HS-27A (cell line): ENCODE data around the gene MPZL1.

Experiments
- DNase-seq: peaks from one replicate; pipeline ENCODE4 v3.0.0-alpha.2; 2012; ENCODE audit warnings: low read depth, missing footprints

MPZL1 gene

DNA sequence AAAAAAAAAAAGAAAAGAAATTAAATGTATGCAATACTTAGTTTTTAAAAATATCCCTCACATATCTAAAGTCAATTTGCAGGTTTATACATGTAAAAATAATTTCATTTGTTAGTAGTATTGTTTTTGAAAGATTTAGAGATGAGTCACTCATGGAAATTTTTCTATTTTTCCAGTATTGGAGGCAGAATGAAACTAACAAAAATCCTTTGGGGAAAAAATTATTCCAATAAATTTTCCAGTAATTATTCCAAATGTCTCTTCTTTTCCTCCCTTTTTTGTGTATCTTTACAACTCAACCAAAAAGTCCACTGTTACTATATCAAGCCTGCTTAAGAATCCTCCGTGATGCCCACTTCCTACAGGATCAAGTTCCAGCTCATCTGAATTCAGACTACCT is 29.9 kb downstream of the MPZL1 start:
- DNase-seq, result no peak

DNA sequence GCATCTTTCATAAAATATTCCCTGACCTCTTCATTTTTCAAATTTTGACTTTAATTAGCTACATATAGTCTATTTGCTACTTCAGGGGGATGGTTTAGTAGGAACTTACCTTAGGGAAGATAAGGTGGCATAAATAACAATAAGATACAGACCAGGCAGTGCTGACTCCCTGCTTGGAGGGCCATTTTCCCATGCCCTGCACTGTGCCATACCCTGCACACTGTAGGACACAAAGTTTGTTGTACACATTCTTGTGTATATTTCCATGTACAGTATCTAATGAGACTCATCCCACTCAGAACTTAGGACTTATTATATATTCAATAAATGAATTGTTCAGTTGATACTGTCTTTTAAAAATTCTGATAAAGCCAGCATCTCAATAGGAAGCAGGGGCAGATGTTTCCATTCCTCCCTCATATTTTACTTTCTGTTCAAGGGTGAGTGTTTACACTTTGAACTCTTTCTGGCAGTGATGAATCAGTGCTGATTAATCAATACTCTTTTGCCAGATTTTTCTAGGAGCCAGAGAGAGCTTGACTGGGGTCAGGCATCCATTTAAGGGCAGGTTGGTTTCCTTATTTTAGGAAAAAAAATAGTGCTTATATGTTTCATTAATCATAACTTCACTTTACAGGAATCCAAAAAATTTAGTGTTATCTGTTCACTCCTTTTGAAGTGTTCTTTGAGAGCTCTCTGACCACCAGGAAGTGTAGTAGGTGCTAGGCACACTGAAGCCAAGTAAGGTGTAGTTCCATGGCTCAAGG is 30.6 kb downstream of the MPZL1 start:
- no peak for DNase-seq

DNA sequence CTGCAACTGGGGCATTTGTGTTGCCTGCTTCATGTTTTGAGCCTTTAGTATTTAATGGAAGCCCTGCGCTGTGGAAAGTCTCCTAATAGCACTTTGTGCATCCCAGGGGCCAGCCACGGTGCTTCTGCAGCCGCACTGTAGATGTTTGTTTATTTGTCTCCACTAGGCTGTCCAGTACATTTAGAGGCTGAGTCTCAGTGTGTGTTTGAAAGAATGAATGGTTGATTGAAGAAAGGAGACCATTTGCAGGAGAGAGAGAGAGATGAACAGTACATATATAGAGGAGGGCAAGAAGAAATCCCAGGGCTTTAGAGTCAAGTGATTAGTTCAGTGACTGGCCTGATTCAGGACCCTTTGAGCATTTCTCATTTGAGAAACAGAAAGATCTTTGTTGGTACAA is 33.9 kb downstream of the MPZL1 start:
- DNase-seq, result no peak

DNA sequence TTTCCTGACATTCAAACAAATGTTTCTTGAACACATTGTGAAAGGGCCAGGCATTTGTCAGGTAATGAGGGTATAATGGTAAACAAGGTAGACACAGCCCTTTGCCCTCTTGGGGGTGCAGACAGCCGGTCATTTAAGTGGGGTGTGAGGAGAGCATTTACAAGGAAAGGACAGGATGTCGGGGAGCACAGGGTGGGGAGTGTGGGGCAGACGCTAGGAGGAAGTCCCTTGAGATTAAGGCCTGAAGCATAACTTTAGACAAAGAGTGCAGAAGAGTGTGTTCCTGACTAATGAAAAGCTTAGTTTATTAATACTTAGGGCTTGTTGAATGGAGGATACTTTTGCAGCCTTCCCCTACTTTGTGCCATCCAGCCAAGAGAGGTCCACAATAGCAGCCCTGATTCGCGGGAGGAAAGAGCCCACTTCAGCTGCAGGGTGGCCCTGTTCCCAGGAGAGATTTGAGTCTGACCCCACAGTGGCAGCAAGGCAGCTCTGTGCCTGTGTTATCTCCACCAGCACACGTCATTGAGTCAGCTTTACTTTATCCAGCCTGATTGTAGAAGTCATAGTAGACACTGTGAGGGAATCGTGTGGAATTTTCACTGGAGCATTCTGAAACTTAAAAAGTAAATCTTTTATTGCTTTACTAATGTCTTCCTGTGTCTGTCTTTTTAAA is 35.1 kb downstream of the MPZL1 start:
- no peak for DNase-seq

DNA sequence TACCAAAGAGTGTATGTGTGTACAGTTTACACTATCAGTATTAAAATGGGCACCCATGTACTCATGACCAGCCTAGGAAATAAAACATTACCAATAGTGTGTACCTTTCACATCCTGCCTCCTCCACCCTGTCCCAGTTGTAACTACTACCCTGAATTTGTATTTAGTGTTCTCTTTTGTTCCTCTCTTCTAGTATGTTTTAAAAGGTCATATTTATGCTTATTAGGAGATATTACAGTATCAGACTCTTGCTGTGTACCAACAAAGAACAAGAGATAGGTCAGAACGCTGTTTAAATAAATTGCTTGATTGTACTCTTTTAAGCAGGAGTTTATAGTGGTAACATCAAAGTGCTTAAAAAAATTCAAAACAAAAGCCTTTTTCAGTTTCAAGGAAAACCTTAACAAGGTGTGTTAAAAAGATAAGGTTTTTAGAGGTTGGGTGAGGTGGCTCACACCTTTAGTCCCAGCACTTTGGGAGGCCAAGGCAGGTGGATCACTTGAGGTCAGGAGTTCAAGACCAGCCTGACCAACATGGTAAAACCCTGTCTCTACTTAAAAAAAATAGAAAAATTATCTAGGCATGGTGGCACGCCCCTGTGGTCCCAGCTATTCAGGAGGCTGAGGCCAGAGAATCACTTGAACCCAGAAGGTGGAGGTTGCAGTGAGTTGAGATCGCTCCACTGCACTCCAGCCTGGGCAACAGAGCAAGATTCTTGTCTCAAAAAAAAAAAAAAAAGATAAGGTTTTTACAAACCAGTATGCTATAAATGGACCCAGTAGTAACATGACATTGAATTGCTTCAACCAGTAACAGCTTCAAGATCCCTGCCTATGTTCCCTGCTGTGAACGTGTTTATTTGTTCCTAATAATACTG is 35.9 kb downstream of the MPZL1 start:
- no peak for DNase-seq

DNA sequence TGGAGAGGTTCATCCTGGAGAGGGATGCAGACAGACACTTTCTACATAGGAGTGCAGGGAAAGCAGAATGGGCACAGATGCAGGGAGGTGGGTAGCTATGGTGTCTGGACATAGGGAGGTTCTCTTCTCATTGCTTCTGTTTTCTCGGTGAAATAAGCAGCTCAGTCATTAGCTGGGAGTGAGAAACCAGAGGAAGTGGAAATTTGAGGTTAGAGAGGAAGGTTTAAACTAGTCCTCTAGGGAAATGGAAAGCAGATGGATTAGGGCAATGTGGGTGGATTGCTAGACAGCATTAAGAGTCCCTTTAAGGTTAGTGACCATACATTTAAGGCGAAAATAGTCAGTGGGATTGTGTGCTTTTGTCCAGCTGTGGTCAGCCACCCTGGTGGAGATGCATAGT is 39.6 kb downstream of the MPZL1 start:
- DNase-seq, result no peak

DNA sequence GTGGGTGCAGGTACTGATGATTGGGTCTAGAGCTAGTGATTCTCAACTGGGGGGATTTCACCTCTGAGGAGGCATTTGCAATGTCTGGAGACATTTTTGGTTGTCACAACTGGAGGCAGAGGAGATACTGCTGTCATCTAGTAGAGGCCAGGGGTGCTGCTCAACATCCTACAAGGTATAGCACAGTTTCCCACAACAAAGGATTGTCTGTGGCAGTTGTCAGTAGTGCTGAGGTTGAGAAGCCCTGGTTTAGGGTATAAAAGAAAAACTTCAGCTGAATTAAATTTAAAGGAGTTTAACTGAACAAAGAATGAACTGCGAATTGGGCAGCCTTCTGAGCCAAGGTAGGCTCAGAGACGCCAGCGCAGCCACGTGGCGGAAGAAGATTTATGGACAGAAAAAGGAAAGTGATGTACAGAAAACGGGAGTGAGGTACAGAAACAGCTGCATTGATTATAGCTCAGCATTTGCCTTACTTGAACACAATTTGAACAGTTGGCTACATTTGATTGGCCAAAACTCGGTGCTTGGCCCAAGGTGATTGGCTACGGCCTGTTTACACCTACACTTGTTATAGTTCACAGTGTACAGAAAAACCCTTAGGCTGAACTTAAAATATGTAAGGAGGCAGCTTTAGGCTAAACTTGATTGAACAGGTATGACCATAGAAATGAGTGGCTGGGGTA is 40.4 kb downstream of the MPZL1 start:
- DNase-seq, result no peak

DNA sequence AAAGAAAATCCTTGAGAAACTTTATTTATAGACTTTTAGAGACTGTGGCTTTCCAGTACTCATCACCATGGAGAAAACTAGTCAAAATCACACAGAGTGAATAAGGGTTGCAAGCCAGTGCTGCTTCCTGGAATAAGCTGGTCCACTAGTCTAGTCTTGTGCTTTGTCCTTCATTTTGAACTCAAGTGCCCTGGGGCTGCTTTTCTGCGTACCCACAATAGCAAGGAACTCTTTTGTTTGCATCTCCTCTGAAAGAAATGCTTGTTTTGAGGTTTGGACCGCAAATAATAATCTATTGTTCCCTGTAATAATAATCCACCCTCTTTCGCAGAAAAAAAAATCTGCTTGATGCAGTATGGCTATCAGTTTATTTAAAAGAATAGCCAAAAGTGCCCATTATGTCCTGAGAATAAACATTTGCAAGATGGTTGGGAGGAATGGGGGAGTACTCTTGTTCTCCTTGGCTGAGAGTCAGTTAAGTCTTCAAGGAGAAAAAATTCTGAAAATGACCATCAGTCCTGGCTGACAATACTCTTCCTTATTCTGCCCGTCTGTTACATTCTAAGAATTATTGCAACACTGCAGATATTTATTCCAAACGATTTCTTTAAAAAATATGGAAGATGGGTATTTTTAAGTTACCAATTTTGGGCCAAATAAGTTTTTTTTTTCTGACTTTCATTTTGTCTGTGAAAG is 41.9 kb downstream of the MPZL1 start:
- DNase-seq, result no peak

DNA sequence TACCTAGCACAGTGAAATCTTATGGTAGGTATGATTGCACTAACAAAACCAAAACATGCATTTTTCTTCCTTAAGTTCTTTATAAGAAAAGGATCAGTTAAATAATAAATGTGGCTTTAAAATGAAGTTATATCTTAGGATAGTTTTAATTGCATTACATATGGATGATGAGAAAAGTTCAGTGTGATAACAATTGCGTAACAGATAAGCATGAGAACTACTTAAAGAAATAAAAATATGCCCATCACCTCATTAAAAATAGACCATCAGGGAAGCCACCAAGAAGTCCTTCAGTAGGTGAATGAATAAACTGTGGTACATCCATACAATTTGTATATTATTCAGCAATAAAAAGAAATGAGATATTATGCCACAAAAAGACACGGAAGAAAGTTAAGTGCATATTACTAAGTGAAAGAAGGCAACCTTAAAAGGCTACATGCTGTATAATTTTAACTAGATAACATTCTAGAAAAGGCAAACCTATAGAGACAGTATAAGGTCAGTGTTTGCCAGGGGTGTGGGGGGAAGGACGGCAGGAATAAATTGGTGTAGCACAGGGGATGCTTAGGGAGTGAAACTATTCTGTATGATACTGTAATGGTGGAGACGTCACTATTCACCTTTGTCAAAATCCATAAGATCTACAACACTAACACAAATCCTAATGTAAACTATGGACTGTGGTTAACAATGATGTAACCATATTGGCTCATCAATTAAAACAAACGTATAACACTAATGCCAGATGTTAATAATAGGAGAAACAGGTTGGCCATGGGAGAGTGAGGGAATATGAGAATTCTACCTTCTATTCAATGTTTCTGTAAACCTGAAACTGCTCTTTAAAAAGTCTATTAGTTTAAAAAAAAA is 42.9 kb downstream of the MPZL1 start:
- DNase-seq, result no peak

DNA sequence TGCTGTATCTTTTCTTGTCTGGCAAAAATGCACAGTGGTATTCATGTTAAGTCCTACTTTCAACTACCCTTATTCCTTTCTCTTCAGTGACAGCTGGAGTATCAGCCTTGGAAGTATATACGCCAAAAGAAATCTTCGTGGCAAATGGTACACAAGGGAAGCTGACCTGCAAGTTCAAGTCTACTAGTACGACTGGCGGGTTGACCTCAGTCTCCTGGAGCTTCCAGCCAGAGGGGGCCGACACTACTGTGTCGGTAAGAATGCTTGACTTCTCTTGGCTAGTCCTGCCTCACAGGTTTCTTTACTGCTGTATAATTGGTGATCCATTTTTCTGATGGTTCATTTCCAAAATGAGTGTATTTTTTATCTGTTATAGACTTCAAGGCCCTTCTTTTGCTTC is 43.7 kb downstream of the MPZL1 start:
- DNase-seq, result no peak

DNA sequence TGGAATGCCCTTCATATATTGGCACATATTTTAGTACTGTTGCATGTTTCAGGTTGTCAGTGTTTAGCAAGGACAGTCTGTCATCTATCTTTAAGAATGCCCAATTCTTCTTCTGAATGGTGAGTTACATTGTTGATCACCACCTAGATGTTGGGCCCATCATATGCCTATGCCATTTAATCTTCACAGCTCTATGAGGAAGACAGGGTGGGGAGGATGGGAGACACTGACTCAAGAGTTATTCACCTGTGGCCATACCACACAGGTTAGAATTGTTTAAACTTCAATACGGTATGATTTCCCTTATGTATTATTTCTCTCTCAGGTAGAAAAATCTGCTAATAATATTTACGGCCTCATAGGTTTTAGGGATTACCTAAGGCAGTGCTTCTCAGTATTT is 44.8 kb downstream of the MPZL1 start:
- DNase-seq, result no peak

DNA sequence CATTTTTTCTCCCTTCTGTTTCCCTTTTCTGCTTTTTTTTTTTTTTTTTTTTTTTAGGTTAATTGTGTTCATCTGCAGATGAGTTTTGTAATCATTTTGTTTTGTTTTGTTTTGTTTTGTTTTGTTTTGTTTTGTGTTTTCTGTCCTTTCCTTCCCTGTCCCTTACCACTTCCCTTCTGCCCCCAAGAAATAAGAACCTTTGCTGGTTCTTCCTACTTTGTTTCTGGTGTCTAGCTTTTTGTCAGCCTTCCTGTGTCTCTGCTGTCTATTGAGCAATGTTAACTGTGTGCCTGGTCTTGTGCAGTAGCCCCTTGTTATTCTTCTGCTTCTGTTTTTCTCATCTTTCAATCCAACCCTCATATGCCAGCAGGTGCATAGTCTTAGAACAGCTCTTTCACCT is 46.0 kb downstream of the MPZL1 start:
- no peak for DNase-seq

DNA sequence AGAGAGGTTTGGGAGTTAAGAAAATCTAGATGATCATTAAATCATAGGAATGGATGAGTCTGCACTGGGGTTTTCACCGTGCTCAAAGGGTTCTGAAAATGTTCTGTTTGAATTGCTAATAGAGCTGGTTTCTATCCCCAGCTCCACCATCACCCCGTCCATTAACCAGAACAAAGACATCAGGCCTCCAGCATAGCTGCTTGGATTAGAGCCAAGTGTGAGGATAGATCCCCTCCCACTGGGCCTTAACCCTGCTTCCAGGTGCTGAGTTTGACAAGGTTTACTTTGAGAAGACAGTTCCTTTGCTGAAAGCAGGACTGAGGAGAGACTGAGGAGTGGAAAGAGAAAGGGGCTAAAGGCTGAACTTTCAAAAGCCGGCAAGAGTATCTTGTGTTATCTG is 48.3 kb downstream of the MPZL1 start:
- DNase-seq, result no peak

DNA sequence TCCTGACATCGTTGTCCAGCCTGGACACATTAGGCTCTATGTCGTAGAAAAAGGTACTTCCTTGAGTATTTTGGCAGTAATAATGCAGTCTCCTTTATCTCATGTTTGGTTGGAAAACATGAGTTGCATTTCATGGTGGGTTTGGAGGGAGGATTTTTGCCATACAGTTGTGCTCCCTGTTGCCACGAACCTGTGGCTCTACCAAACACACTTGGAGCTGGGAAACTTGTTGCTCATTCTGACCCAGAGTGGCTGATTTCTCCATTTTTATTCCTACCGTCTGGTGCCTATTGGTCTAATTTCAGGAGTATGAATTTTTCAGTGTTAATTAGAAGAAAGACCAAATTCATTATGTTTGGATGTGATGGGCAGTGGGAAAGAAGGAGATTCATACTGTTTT is 50.7 kb downstream of the MPZL1 start:
- no peak for DNase-seq

DNA sequence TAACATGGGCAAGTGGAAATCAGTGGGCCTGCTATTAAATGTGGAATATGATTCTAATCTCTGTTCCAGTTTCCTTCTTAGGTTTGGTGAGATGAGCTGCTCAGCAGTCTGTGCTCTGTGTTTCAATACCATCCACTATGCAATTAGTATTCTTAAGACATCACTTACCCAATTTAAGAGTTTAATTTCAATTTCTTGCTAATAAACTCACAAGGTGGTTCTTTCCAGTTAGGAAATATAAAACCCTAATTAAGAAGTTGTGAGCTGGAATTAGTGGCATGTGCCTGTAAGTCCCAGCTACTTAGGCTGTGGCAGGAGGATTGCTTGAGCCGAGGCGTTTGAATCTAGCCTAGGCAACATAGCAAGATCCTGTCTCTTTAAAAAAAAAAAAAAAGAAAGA is 51.7 kb downstream of the MPZL1 start:
- DNase-seq, result no peak

DNA sequence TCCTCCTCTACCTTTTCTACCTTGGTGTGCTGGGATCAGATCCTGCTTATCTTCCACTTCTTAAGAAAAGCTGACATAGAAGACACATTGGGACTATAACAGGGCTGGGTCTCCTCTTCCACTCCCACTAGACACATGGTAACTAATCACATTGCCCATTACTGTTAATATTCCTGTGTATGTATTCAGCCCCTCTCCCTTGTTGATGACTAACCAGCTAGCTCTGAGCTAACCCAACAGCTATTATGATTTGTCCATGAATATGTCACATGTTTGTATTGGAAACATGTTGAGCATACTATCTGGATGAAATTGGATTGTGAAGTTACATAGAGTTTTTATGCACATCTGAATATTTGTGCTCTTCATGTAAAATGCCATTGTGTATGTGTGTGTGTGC is 52.9 kb downstream of the MPZL1 start:
- DNase-seq, result no peak

DNA sequence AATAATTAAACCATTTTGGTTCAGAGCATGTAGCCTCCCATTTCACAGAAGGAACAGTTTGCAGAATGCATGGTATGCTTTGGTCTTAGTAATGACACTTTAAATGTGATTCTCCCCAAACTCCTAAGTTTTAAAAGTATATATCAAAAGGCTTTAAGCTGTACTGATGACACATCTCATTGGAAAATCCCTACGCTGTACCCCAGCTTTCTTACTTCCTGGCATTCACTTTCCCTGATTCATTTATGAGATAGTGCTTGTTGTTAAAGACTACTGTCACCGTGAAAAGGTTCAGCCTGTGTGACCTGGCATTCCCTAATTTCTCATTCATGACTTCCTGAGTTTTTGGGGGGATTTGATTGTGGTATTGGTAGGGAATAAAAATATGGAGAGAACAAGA is 53.4 kb downstream of the MPZL1 start:
- no peak for DNase-seq

DNA sequence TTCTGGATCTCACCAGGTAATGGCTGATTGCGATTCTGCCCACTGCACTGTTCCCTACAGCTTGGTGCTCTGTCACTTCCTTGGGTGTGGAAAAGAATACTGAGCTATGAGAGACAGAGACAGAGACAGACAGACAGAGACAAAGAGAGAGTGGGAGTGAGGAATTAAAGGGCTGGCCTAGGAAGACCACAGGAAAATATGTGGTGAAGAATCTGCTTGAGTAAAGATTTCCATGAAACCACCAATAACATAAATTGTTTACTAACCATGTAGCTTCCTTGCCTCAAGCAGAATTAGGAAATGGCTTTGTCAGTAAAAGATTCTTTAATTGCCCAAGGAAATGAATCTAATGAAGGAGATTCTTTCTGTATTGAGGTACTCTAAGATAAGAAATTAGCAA is 54.4 kb downstream of the MPZL1 start:
- no peak for DNase-seq

DNA sequence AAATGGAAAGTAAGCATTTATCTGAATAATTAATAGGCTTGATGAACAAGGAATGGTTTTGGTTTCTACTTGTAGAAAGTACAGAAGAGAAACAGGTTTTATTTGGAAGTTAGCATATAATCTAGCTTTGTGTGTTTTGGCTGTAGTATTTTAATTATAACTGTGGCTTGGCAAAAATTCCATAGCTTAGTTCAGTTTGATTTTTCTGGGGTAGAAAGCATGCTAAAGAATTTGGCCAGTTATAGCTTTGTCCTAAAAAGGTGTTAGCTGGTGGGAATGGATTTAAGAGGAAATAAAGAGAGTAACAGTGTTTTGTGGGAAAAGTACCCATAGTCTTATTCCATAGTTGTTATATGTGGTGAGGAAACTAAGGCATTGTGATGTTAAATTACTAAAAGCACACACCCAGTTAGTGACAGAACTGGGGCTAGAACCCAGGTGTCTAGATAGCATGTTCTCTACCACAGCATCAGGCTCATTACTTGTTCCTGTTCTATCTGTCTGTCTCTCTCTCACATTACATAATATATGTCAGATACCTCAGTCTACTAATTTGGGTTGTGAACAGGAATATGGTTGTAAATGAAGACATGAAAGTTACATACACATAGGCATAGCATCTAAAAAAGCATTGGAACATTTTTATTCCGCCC is 55.0 kb downstream of the MPZL1 start:
- no peak for DNase-seq

DNA sequence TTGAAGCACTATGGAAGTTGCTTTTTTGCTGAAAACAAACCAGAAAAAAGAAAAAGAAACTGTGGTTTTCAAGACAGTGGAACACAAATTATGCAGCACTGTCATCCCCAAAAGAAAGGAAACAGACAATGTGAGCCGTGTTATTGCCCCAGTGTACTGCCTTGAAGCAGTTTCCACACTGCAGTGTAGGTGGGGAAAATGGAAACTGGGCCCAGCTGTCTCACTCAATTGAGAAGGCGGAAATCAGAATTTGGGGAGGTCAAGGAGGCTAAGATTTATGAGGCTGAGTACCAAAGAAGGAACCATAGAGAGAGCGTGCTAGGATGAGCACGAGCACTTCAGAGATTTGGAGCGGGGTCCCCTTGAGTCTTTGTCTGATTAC is 55.5 kb downstream of the MPZL1 start:
- DNase-seq, result no peak
